ENCODE data around the gene TARS3. TPM values are rescaled to one million over a fixed set of nuclear protein-coding genes. Genes with fewer than 3 reads are reported as not detected.
"Not testable (repeated sequence)": the region's sequence is repeated elsewhere in the genome, so short reads cannot be mapped to it uniquely, and the experiment has no call there.

Gene TARS3
- total and polyA plus RNA-seq, 3 donors from 2014 or later = 10.3 to 40.2 (median 25.0) TPM

- 90 to 93% methylated on average over 9 to 10 of the region's 10 CpGs for WGBS, 2 donors
- Histone ChIP-seq H3K4me3 (no peak overlapping the region), H3K27ac (no peak overlapping the region), H3K9me3 (no peaks in the 10 kb centered on the region), H3K4me1 (peaks cover 5% of the 10 kb centered on the region), H3K27me3 (no peaks in the 10 kb centered on the region), H3K36me3 (ENCODE audit: low read depth, missing control alignments) (no peaks in the 10 kb centered on the region)
- no peak for DNase-seq
- no peak for TF ChIP-seq POLR2A (IDR thresholded peaks at IDR 0.05)
- no peak for TF ChIP-seq CTCF (IDR thresholded peaks at IDR 0.05)
- intact Hi-C loops (cut with DNase I; ENCODE audit: low total_unique reads) = no loop called here
Measured at GRCh38 chr15:101657171-101657570, 67.1 kb downstream of the TARS3 start.

- H3K4me1 ChIP-seq = peaks cover 17% of the 10 kb centered on the region
- H3K27me3 ChIP-seq; H3K4me3 ChIP-seq; DNase-seq; intact Hi-C loops (cut with DNase I; ENCODE audit: low total_unique reads); H3K9me3 ChIP-seq; H3K36me3 ChIP-seq (ENCODE audit: low read depth, missing control alignments); H3K27ac ChIP-seq: not testable (repeated sequence)
- 83 to 94% methylated on average over 10 of the region's 10 CpGs for WGBS, 2 donors
Measured at GRCh38 chr15:101654624-101655337, 69.5 kb downstream of the TARS3 start.

GRCh38 chr15:101654171-101654570 lies 70.1 kb downstream of the TARS3 start:
- TF ChIP-seq POLR2A (IDR thresholded peaks at IDR 0.05) = no peak
- TF ChIP-seq CTCF (IDR thresholded peaks at IDR 0.05) = no peak
- no peak overlapping the region for H3K4me3 ChIP-seq
- no peak for DNase-seq
- no peak overlapping the region for H3K27ac ChIP-seq
- WGBS, 2 donors = 47 to 62% methylated on average over 8 of the region's 8 CpGs
- no peaks in the 10 kb centered on the region for H3K9me3 ChIP-seq
- H3K36me3 ChIP-seq (ENCODE audit: low read depth, missing control alignments) = no peaks in the 10 kb centered on the region
- no peaks in the 10 kb centered on the region for H3K27me3 ChIP-seq
- intact Hi-C loops (cut with DNase I; ENCODE audit: low total_unique reads) = no loop called here
- peaks cover 17% of the 10 kb centered on the region for H3K4me1 ChIP-seq

- Histone ChIP-seq H3K36me3 (ENCODE audit: low read depth, missing control alignments) (no peaks in the 10 kb centered on the region), H3K4me1 (peaks cover 17% of the 10 kb centered on the region), H3K27ac (peak overlapping the region; percentile 89 to 92), H3K9me3 (no peaks in the 10 kb centered on the region), H3K4me3 (peak overlapping the region; percentile 80 to 89), H3K27me3 (no peaks in the 10 kb centered on the region)
- WGBS, 2 donors = 31 to 35% methylated on average over 31 to 42 of the region's 42 CpGs
- DNase-seq = no peak
- no peak for TF ChIP-seq POLR2A (IDR thresholded peaks at IDR 0.05)
- TF ChIP-seq CTCF (IDR thresholded peaks at IDR 0.05) = no peak
- intact Hi-C loops (cut with DNase I; ENCODE audit: low total_unique reads) = no loop called here
Measured at GRCh38 chr15:101652786-101653430, 71.4 kb downstream of the TARS3 start.

- intact Hi-C loops (cut with DNase I; ENCODE audit: low total_unique reads) = no loop called here
- Histone ChIP-seq H3K9me3 (no peaks in the 10 kb centered on the region), H3K4me3 (peak within 1 kb of the TSS; percentile 80 to 89), H3K36me3 (ENCODE audit: low read depth, missing control alignments) (no peaks in the 10 kb centered on the region), H3K27ac (peak within 1 kb of the TSS; percentile 89 to 92), H3K27me3 (no peaks in the 10 kb centered on the region), H3K4me1 (peaks cover 17% of the 10 kb centered on the region)
- DNase-seq = peak; percentile 93
- WGBS, 2 donors = 0% methylated on average over 57 of the region's 75 CpGs; no CpG with 5 or more reads in 1 of the 2 donors
- TF ChIP-seq CTCF (IDR thresholded peaks at IDR 0.05) (peak; percentile 74 to 93 (median 84)), POLR2A (IDR thresholded peaks at IDR 0.05) (peak; percentile 83)
Measured at GRCh38 chr15:101652098-101652785, 72.0 kb downstream of the TARS3 start, which contains the start of gene TM2D3. Gene TM2D3, minus strand, starts transcription at chr15:101652381. Its CDS starts 20 bp downstream, at chr15:101652361.

All from testis (tissue), 3 donors.